ENCODE data around the gene PTPRD. TPM values are rescaled to one million over a fixed set of nuclear protein-coding genes. Genes with fewer than 3 reads are reported as not detected.

PTPRD gene
- total RNA-seq, 1 donor from 2014 or later = 75.7 TPM

GRCh38 chr9:9749591-9749990 is 863.2 kb downstream of the PTPRD start:
- no peaks in the 10 kb centered on the region for H3K36me3 ChIP-seq (ENCODE audit: control insufficient read depth in 3 of 3, insufficient read depth in 3 of 3, low read length in 3 of 3)
- no peak overlapping the region for H3K9ac ChIP-seq (ENCODE audit: low read depth in 1 of 3, low read length in 3 of 3)
- H3K9me3 ChIP-seq (ENCODE audit: control insufficient read depth in 3 of 3, low read length in 3 of 3) = no peaks in the 10 kb centered on the region
- no peak overlapping the region for H3K27ac ChIP-seq (ENCODE audit: low read depth, low read length)
- no peaks in the 10 kb centered on the region for H3K4me1 ChIP-seq (ENCODE audit: control insufficient read depth in 3 of 3, insufficient read depth in 3 of 3, low read length in 3 of 3)
- H3K4me3 ChIP-seq (ENCODE audit: low read length in 3 of 3) = no peak overlapping the region
- no peaks in the 10 kb centered on the region for H3K27me3 ChIP-seq (ENCODE audit: control insufficient read depth in 3 of 3, insufficient read depth in 3 of 3, low read length in 3 of 3)

- no peak overlapping the region for H3K4me3 ChIP-seq (ENCODE audit: low read length in 3 of 3)
- H3K27me3 ChIP-seq (ENCODE audit: control insufficient read depth in 3 of 3, insufficient read depth in 3 of 3, low read length in 3 of 3) = no peaks in the 10 kb centered on the region
- no peaks in the 10 kb centered on the region for H3K36me3 ChIP-seq (ENCODE audit: control insufficient read depth in 3 of 3, insufficient read depth in 3 of 3, low read length in 3 of 3)
- H3K4me1 ChIP-seq (ENCODE audit: control insufficient read depth in 3 of 3, insufficient read depth in 3 of 3, low read length in 3 of 3) = no peaks in the 10 kb centered on the region
- H3K27ac ChIP-seq (ENCODE audit: low read depth, low read length) = no peak overlapping the region
- no peaks in the 10 kb centered on the region for H3K9me3 ChIP-seq (ENCODE audit: control insufficient read depth in 3 of 3, low read length in 3 of 3)
- no peak overlapping the region for H3K9ac ChIP-seq (ENCODE audit: low read depth in 1 of 3, low read length in 3 of 3)
Measured at GRCh38 chr9:9747787-9748186, 865.0 kb downstream of the PTPRD start.

GRCh38 chr9:9746826-9747225 is 866.0 kb downstream of the PTPRD start:
- Histone ChIP-seq H3K4me3 (ENCODE audit: low read length in 3 of 3) (no peak overlapping the region), H3K9me3 (ENCODE audit: control insufficient read depth in 3 of 3, low read length in 3 of 3) (no peaks in the 10 kb centered on the region), H3K36me3 (ENCODE audit: control insufficient read depth in 3 of 3, insufficient read depth in 3 of 3, low read length in 3 of 3) (no peaks in the 10 kb centered on the region), H3K27ac (ENCODE audit: low read depth, low read length) (no peak overlapping the region), H3K9ac (ENCODE audit: low read depth in 1 of 3, low read length in 3 of 3) (no peak overlapping the region), H3K27me3 (ENCODE audit: control insufficient read depth in 3 of 3, insufficient read depth in 3 of 3, low read length in 3 of 3) (no peaks in the 10 kb centered on the region), H3K4me1 (ENCODE audit: control insufficient read depth in 3 of 3, insufficient read depth in 3 of 3, low read length in 3 of 3) (no peaks in the 10 kb centered on the region)

- H3K4me1 ChIP-seq (ENCODE audit: control insufficient read depth in 3 of 3, insufficient read depth in 3 of 3, low read length in 3 of 3) = no peaks in the 10 kb centered on the region
- no peak overlapping the region for H3K9ac ChIP-seq (ENCODE audit: low read depth in 1 of 3, low read length in 3 of 3)
- H3K36me3 ChIP-seq (ENCODE audit: control insufficient read depth in 3 of 3, insufficient read depth in 3 of 3, low read length in 3 of 3) = no peaks in the 10 kb centered on the region
- H3K27ac ChIP-seq (ENCODE audit: low read depth, low read length) = no peak overlapping the region
- no peaks in the 10 kb centered on the region for H3K27me3 ChIP-seq (ENCODE audit: control insufficient read depth in 3 of 3, insufficient read depth in 3 of 3, low read length in 3 of 3)
- H3K4me3 ChIP-seq (ENCODE audit: low read length in 3 of 3) = no peak overlapping the region
- no peaks in the 10 kb centered on the region for H3K9me3 ChIP-seq (ENCODE audit: control insufficient read depth in 3 of 3, low read length in 3 of 3)
Measured at GRCh38 chr9:9743822-9744221, 869.0 kb downstream of the PTPRD start.

GRCh38 chr9:9730174-9730573 is 882.6 kb downstream of the PTPRD start:
- Histone ChIP-seq H3K9ac (ENCODE audit: low read depth in 1 of 3, low read length in 3 of 3) (no peak overlapping the region), H3K9me3 (ENCODE audit: control insufficient read depth in 3 of 3, low read length in 3 of 3) (no peaks in the 10 kb centered on the region), H3K27ac (ENCODE audit: low read depth, low read length) (no peak overlapping the region), H3K4me3 (ENCODE audit: low read length in 3 of 3) (no peak overlapping the region), H3K4me1 (ENCODE audit: control insufficient read depth in 3 of 3, insufficient read depth in 3 of 3, low read length in 3 of 3) (no peaks in the 10 kb centered on the region), H3K27me3 (ENCODE audit: control insufficient read depth in 3 of 3, insufficient read depth in 3 of 3, low read length in 3 of 3) (no peaks in the 10 kb centered on the region), H3K36me3 (ENCODE audit: control insufficient read depth in 3 of 3, insufficient read depth in 3 of 3, low read length in 3 of 3) (no peaks in the 10 kb centered on the region)

- Histone ChIP-seq H3K27ac (ENCODE audit: low read depth, low read length) (no peak overlapping the region), H3K9me3 (ENCODE audit: control insufficient read depth in 3 of 3, low read length in 3 of 3) (no peaks in the 10 kb centered on the region), H3K4me3 (ENCODE audit: low read length in 3 of 3) (no peak overlapping the region), H3K4me1 (ENCODE audit: control insufficient read depth in 3 of 3, insufficient read depth in 3 of 3, low read length in 3 of 3) (no peaks in the 10 kb centered on the region), H3K27me3 (ENCODE audit: control insufficient read depth in 3 of 3, insufficient read depth in 3 of 3, low read length in 3 of 3) (no peaks in the 10 kb centered on the region), H3K9ac (ENCODE audit: low read depth in 1 of 3, low read length in 3 of 3) (no peak overlapping the region), H3K36me3 (ENCODE audit: control insufficient read depth in 3 of 3, insufficient read depth in 3 of 3, low read length in 3 of 3) (no peaks in the 10 kb centered on the region)
Measured at GRCh38 chr9:9729082-9729481, 883.7 kb downstream of the PTPRD start.

- Histone ChIP-seq H3K4me3 (ENCODE audit: low read length in 3 of 3) (no peak overlapping the region), H3K27ac (ENCODE audit: low read depth, low read length) (no peak overlapping the region), H3K36me3 (ENCODE audit: control insufficient read depth in 3 of 3, insufficient read depth in 3 of 3, low read length in 3 of 3) (no peaks in the 10 kb centered on the region), H3K4me1 (ENCODE audit: control insufficient read depth in 3 of 3, insufficient read depth in 3 of 3, low read length in 3 of 3) (no peaks in the 10 kb centered on the region), H3K27me3 (ENCODE audit: control insufficient read depth in 3 of 3, insufficient read depth in 3 of 3, low read length in 3 of 3) (no peaks in the 10 kb centered on the region), H3K9me3 (ENCODE audit: control insufficient read depth in 3 of 3, low read length in 3 of 3) (peaks cover 0 to 10% (median 6%) of the 10 kb centered on the region in 3 donors), H3K9ac (ENCODE audit: low read depth in 1 of 3, low read length in 3 of 3) (no peak overlapping the region)
Measured at GRCh38 chr9:9719373-9720112, 893.3 kb downstream of the PTPRD start.

GRCh38 chr9:9718691-9719090 is 894.1 kb downstream of the PTPRD start:
- H3K36me3 ChIP-seq (ENCODE audit: control insufficient read depth in 3 of 3, insufficient read depth in 3 of 3, low read length in 3 of 3) = no peaks in the 10 kb centered on the region
- H3K9ac ChIP-seq (ENCODE audit: low read depth in 1 of 3, low read length in 3 of 3) = no peak overlapping the region
- no peaks in the 10 kb centered on the region for H3K4me1 ChIP-seq (ENCODE audit: control insufficient read depth in 3 of 3, insufficient read depth in 3 of 3, low read length in 3 of 3)
- H3K27ac ChIP-seq (ENCODE audit: low read depth, low read length) = no peak overlapping the region
- H3K27me3 ChIP-seq (ENCODE audit: control insufficient read depth in 3 of 3, insufficient read depth in 3 of 3, low read length in 3 of 3) = no peaks in the 10 kb centered on the region
- no peak overlapping the region for H3K4me3 ChIP-seq (ENCODE audit: low read length in 3 of 3)
- peaks cover 0 to 10% (median 6%) of the 10 kb centered on the region in 3 donors for H3K9me3 ChIP-seq (ENCODE audit: control insufficient read depth in 3 of 3, low read length in 3 of 3)

- Histone ChIP-seq H3K4me1 (ENCODE audit: control insufficient read depth in 3 of 3, insufficient read depth in 3 of 3, low read length in 3 of 3) (no peaks in the 10 kb centered on the region), H3K36me3 (ENCODE audit: control insufficient read depth in 3 of 3, insufficient read depth in 3 of 3, low read length in 3 of 3) (no peaks in the 10 kb centered on the region), H3K9me3 (ENCODE audit: control insufficient read depth in 3 of 3, low read length in 3 of 3) (no peaks in the 10 kb centered on the region), H3K9ac (ENCODE audit: low read depth in 1 of 3, low read length in 3 of 3) (no peak overlapping the region), H3K4me3 (ENCODE audit: low read length in 3 of 3) (no peak overlapping the region), H3K27ac (ENCODE audit: low read depth, low read length) (no peak overlapping the region), H3K27me3 (ENCODE audit: control insufficient read depth in 3 of 3, insufficient read depth in 3 of 3, low read length in 3 of 3) (no peaks in the 10 kb centered on the region)
Measured at GRCh38 chr9:9679433-9679832, 933.4 kb downstream of the PTPRD start.

- H3K9me3 ChIP-seq (ENCODE audit: control insufficient read depth in 3 of 3, low read length in 3 of 3) = no peaks in the 10 kb centered on the region
- H3K27ac ChIP-seq (ENCODE audit: low read depth, low read length) = no peak overlapping the region
- no peak overlapping the region for H3K9ac ChIP-seq (ENCODE audit: low read depth in 1 of 3, low read length in 3 of 3)
- H3K36me3 ChIP-seq (ENCODE audit: control insufficient read depth in 3 of 3, insufficient read depth in 3 of 3, low read length in 3 of 3) = no peaks in the 10 kb centered on the region
- H3K27me3 ChIP-seq (ENCODE audit: control insufficient read depth in 3 of 3, insufficient read depth in 3 of 3, low read length in 3 of 3) = no peaks in the 10 kb centered on the region
- H3K4me1 ChIP-seq (ENCODE audit: control insufficient read depth in 3 of 3, insufficient read depth in 3 of 3, low read length in 3 of 3) = no peaks in the 10 kb centered on the region
- no peak overlapping the region for H3K4me3 ChIP-seq (ENCODE audit: low read length in 3 of 3)
Measured at GRCh38 chr9:9674461-9674860, 938.3 kb downstream of the PTPRD start.
